Measurements from ENCODE around the gene ZC3H4. TPM values are rescaled to one million over a fixed set of nuclear protein-coding genes. Genes with fewer than 3 reads are reported as not detected.
A peak's percentile ranks its signal among the peaks of the same experiment; 100 is the strongest.

ZC3H4 gene
- total RNA-seq, 1 experiment from 2014 or later = 94.4 TPM

DNA sequence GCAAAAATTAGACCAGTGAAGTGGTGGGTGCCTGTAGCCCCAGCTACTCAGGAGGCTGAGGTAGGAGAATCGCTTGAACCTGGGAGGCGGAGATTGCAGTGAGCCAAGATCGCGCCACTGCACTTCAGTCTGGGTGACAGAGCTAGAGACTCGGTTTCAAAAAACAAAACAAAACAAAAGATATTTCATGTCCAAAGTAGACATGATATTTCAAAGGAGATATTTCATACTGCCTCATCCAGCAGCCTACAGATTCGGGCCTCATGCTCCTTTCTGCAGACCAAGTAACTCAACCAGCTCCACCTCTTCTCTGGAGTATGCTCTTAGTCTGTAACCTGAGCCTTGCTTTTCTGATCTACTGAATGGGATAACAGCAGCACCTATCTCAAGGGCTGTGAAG lies 15.0 kb downstream of the ZC3H4 start:
- Histone ChIP-seq H3K4me3 (ENCODE audit: low read depth, low read length, poor library complexity, severe bottlenecking) (no peak overlapping the region), H3K36me3 (ENCODE audit: insufficient read depth, low read length, poor library complexity, severe bottlenecking) (peaks cover 13% of the 10 kb centered on the region), H3K27me3 (replicated peaks; ENCODE audit: insufficient read depth, low read depth, low read length, poor library complexity) (no peaks in the 10 kb centered on the region), H3K9me3 (ENCODE audit: low read depth, low read length, poor library complexity, severe bottlenecking) (no peaks in the 10 kb centered on the region), H3K27ac (ENCODE audit: low read depth, low read length, poor library complexity, severe bottlenecking) (peak overlapping the region; percentile 52), H3K4me1 (ENCODE audit: insufficient read depth, low read length, poor library complexity, severe bottlenecking) (peaks cover 17% of the 10 kb centered on the region)
- CTCF ChIA-PET = no interaction called here
- POLR2A ChIA-PET (ENCODE audit: low non-redundant PET) = interaction anchor here (0.7 kb wide), 1 partner anchor 11 kb away, joined by 3 read pairs; no protein-coding TSS in a partner anchor
- no peak for DNase-seq (ENCODE audit: low spot score)
- intact Hi-C loops (cut with micrococcal nuclease; ENCODE audit: unreplicated experiment) = no loop called here
- TF ChIP-seq, protein P1, sequence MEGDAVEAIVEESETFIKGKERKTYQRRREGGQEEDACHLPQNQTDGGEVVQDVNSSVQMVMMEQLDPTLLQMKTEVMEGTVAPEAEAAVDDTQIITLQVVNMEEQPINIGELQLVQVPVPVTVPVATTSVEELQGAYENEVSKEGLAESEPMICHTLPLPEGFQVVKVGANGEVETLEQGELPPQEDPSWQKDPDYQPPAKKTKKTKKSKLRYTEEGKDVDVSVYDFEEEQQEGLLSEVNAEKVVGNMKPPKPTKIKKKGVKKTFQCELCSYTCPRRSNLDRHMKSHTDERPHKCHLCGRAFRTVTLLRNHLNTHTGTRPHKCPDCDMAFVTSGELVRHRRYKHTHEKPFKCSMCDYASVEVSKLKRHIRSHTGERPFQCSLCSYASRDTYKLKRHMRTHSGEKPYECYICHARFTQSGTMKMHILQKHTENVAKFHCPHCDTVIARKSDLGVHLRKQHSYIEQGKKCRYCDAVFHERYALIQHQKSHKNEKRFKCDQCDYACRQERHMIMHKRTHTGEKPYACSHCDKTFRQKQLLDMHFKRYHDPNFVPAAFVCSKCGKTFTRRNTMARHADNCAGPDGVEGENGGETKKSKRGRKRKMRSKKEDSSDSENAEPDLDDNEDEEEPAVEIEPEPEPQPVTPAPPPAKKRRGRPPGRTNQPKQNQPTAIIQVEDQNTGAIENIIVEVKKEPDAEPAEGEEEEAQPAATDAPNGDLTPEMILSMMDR (conservative IDR thresholded peaks at IDR 0.05; ENCODE audit: low read depth, low read length) = no peak
- no peak for TF ChIP-seq EZH2 (IDR thresholded peaks at IDR 0.05; ENCODE audit: borderline replicate concordance, low read depth, low read length, poor library complexity, severe bottlenecking)
- no TSS peak for BruUV-seq (replicated peaks)

DNA sequence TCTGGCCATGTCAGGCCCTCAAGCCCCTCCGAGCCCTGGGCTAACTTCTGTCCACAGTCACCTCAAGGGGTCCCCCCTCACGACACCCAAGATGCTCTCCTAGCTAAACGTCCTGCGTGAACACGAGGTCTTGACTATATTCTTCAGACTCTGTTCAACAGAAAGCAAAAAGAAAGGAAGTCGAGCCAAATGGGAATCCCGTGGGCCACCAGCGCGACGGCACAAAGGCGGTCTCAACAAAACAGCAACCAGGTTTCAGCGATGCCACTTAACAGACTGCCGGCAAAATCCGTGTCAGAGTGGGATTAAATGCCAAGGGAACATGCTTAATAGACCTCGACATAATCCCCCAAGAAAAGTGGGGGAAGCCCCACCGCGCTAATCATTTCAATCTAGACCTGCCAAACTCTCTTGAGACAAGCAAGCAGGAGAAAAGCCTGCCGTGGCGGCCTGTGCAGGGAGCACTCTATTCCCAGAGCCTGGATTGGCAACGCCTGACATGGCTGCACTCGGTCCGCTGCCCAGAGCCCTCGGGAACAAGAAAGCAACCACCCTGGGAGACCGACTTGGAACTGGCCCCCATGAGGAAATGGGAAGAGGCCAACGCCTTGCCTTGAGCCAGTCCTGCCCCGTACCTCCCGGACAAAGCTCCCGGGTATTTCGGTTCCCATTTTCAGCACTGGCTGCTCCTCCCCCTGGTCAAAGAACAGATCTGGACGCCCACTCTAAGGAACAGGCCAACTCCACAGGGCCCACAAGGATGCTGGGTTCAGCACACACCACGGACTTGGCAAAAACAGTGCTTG lies 16.0 kb downstream of the ZC3H4 start:
- ChIA-PET CTCF (no interaction called here), POLR2A (ENCODE audit: low non-redundant PET) (interaction anchor here (0.5 to 0.7 kb wide), 3 partner anchors 12 to 16 kb away, joined by 3 read pairs; partner anchors contain the start of gene ZC3H4)
- DNase-seq (ENCODE audit: low spot score) = peak; percentile 26
- peaks cover 17% of the 10 kb centered on the region for H3K4me1 ChIP-seq (ENCODE audit: insufficient read depth, low read length, poor library complexity, severe bottlenecking)
- peak overlapping the region; percentile 52 for H3K27ac ChIP-seq (ENCODE audit: low read depth, low read length, poor library complexity, severe bottlenecking)
- H3K36me3 ChIP-seq (ENCODE audit: insufficient read depth, low read length, poor library complexity, severe bottlenecking) = peaks cover 23% of the 10 kb centered on the region
- no peak overlapping the region for H3K4me3 ChIP-seq (ENCODE audit: low read depth, low read length, poor library complexity, severe bottlenecking)
- TF ChIP-seq, protein P1 (conservative IDR thresholded peaks at IDR 0.05; ENCODE audit: low read depth, low read length) = no peak
- TF ChIP-seq EZH2 (IDR thresholded peaks at IDR 0.05; ENCODE audit: borderline replicate concordance, low read depth, low read length, poor library complexity, severe bottlenecking) = no peak
- H3K27me3 ChIP-seq (replicated peaks; ENCODE audit: insufficient read depth, low read depth, low read length, poor library complexity) = no peaks in the 10 kb centered on the region
- intact Hi-C loops (cut with micrococcal nuclease; ENCODE audit: unreplicated experiment) = no loop called here
- H3K9me3 ChIP-seq (ENCODE audit: low read depth, low read length, poor library complexity, severe bottlenecking) = no peaks in the 10 kb centered on the region
- no TSS peak for BruUV-seq (replicated peaks)

DNA sequence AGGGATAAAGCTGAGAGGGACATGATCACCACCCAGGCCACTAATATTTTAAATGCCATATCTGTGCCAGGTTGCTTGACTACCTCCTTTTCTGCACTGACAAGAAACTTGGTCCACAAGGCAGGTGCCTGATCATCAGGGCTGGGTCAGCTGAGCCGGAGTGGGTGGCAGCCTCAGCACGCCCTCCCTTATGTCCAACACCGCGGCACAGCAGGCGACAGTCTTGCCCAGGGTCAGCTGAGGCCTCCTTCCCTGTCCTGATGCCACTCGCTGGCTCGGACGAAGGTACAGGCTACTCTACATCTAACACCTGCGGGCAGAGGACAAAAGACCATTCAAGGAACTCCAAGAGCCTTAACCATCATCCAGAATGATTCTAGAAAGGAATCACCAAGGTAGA lies 16.9 kb downstream of the ZC3H4 start:
- CTCF ChIA-PET = no interaction called here
- no TSS peak for BruUV-seq (replicated peaks)
- H3K27ac ChIP-seq (ENCODE audit: low read depth, low read length, poor library complexity, severe bottlenecking) = no peak overlapping the region

More for the DNA sequence above, 16.9 kb downstream of the ZC3H4 start:
- H3K4me3 ChIP-seq (ENCODE audit: low read depth, low read length, poor library complexity, severe bottlenecking) = no peak overlapping the region
- DNase-seq (ENCODE audit: low spot score) = no peak
- TF ChIP-seq EZH2 (IDR thresholded peaks at IDR 0.05; ENCODE audit: borderline replicate concordance, low read depth, low read length, poor library complexity, severe bottlenecking) = no peak
- TF ChIP-seq, protein P1 (conservative IDR thresholded peaks at IDR 0.05; ENCODE audit: low read depth, low read length) = no peak
- peaks cover 17% of the 10 kb centered on the region for H3K4me1 ChIP-seq (ENCODE audit: insufficient read depth, low read length, poor library complexity, severe bottlenecking)
- intact Hi-C loops (cut with micrococcal nuclease; ENCODE audit: unreplicated experiment) = no loop called here
- POLR2A ChIA-PET (ENCODE audit: low non-redundant PET) = interaction anchor here (0.6 kb wide), 1 partner anchor 17 kb away, joined by 3 read pairs; the partner anchor contains the start of gene ZC3H4
- H3K27me3 ChIP-seq (replicated peaks; ENCODE audit: insufficient read depth, low read depth, low read length, poor library complexity) = no peaks in the 10 kb centered on the region
- no peaks in the 10 kb centered on the region for H3K9me3 ChIP-seq (ENCODE audit: low read depth, low read length, poor library complexity, severe bottlenecking)
- peaks cover 28% of the 10 kb centered on the region for H3K36me3 ChIP-seq (ENCODE audit: insufficient read depth, low read length, poor library complexity, severe bottlenecking)

Measured in A673 (cell line).